OCI-LY1 (cell line): ENCODE measurements around the gene TCL1B.

Experiments used
- CTCF ChIP-seq: fragments of 200-600 bp; sonication (generic), shearing (Covaris generic); IDR thresholded peaks from 2 replicates; pipeline ENCODE4 v1.5.1; 2017; ENCODE audit warnings: mild to moderate bottlenecking, antibody characterized with exemption, low read length, moderate library complexity, mixed read lengths
- EZH2 ChIP-seq: fragments of 200-600 bp; sonication (generic), shearing (Covaris generic); IDR thresholded peaks from 2 replicates; pipeline ENCODE4 v1.8.0; 2017; ENCODE audit warnings: borderline replicate concordance, mixed run types, mild to moderate bottlenecking, antibody characterized with exemption, low read length, moderate library complexity, mixed read lengths

GRCh38 chr14:95663226-95663797 is 22.9 kb upstream of the TCL1B start:
- TF ChIP-seq CTCF (no peak), EZH2 (no peak)
